GM12801 (cell line): Measurements from ENCODE around the gene OR6B3.

Source experiments
- TF ChIP-seq, protein P1 (sequence below): IDR thresholded peaks from one replicate; pipeline ENCODE4 v1.5.1; 2011; ENCODE audit warnings: control low read depth; ENCODE audit not compliant: insufficient read length; ENCODE audit errors: extremely low read depth

Gene OR6B3

DNA sequence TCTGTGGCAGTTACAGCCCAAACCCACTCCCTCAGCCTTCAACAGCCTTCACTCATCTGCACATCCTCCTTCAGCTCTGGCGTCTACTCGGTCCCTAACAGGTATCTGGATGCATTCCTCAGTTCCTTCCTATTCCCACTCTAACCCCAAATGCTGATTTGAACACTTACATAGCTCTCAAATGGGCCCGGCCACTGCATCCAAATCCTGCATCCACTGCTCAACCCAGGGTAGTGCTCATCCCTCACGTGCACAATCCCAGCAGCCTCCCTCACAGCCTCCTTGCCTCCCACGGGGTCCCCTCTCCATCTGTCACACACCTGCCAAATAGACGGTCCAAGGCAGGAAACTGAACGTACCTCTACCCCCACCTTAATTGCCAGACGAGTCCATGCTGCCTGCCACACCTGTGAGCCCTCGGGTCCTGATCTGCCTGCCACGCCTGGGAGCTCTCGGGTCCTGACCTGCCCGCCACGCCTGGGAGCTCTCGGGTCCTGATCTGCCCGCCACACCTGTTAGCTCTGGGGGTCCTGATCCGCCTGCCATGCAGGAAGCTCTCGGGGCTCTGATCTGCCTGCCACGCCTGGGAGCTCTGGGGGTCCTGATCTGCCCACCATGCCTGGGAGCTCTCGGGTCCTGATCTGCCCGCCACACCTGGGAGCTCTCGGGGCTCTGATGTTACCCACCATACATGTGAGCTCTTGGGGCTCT, 9.9 kb downstream of the OR6B3 start:
- TF ChIP-seq, protein P1, sequence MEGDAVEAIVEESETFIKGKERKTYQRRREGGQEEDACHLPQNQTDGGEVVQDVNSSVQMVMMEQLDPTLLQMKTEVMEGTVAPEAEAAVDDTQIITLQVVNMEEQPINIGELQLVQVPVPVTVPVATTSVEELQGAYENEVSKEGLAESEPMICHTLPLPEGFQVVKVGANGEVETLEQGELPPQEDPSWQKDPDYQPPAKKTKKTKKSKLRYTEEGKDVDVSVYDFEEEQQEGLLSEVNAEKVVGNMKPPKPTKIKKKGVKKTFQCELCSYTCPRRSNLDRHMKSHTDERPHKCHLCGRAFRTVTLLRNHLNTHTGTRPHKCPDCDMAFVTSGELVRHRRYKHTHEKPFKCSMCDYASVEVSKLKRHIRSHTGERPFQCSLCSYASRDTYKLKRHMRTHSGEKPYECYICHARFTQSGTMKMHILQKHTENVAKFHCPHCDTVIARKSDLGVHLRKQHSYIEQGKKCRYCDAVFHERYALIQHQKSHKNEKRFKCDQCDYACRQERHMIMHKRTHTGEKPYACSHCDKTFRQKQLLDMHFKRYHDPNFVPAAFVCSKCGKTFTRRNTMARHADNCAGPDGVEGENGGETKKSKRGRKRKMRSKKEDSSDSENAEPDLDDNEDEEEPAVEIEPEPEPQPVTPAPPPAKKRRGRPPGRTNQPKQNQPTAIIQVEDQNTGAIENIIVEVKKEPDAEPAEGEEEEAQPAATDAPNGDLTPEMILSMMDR, result no peak

DNA sequence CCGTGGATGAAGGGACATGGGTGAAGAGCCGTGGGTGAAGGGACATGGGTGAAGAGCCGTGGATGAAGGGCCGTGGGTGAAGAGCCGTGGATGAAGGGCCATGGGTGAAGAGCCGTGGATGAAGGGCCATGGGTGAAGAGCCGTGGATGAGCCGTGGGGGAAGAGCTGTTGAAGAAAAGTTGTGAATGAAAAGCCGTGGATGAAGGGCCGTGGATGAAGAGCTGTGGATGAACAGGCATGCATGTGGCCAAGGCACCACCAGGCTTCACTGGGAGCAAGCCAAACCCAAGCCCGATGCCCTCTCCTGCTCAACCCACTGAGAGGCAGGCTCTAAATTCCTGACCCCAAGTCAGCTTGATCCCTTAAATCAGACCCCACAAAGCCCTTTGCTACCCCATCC, 10.6 kb downstream of the OR6B3 start:
- TF ChIP-seq, protein P1, result no peak

DNA sequence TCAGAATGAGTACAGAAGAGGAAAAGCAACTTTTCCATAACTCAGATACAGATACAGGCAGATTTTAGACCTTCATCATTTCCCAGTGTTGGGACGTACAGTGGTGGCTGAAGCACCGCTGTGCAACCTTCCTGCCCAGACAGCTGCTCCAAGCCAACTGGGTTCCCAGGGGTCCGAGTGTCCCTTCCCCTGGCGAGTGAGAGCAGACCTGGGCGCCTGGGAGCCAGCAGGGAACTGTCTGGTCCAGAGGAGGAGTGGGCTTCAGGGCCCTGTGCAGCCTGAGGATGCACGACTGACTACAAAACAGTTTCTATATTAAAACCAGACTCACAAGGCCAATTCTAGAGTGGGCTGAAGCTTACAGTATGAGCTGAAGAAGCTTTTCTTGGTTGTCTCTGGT, 12.0 kb downstream of the OR6B3 start:
- TF ChIP-seq, protein P1, result no peak

DNA sequence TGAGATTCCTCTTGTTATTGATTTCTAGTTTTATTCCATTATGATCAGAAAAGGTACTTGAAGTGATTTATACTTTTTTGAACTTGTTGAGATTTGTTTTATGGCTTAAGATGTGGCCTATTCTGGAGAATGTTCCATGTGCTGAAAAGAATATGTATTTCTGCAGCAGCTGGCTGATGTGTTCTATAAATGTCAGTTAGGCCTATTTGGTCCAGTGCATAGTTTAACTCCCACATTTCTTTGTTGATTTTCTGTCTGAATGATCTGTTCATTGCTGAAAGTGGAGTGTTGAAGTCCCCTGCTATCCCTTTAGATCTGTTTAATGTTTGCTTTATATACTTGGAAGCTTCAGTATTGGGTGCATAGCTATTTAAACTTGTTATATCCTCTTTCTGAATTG, 16.0 kb downstream of the OR6B3 start:
- TF ChIP-seq, protein P1, result no peak

DNA sequence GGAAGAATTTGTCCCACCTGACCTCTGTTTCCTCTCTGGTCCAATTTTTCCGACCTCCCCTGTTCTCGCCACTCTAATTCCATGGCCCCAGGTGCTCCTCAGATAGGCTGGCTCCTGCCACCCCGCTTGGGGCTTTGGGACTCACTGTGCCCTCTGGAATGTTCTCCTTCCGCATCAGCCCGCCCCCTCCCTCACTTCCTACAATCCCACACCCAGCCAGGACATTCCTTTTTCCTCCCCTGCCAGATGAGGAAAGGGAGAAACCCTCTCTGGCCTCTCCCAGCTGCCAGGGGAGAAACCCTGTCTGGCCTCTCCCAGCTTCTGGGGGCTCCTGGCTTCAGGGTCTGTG, 20.0 kb downstream of the OR6B3 start:
- TF ChIP-seq, protein P1, result no peak

DNA sequence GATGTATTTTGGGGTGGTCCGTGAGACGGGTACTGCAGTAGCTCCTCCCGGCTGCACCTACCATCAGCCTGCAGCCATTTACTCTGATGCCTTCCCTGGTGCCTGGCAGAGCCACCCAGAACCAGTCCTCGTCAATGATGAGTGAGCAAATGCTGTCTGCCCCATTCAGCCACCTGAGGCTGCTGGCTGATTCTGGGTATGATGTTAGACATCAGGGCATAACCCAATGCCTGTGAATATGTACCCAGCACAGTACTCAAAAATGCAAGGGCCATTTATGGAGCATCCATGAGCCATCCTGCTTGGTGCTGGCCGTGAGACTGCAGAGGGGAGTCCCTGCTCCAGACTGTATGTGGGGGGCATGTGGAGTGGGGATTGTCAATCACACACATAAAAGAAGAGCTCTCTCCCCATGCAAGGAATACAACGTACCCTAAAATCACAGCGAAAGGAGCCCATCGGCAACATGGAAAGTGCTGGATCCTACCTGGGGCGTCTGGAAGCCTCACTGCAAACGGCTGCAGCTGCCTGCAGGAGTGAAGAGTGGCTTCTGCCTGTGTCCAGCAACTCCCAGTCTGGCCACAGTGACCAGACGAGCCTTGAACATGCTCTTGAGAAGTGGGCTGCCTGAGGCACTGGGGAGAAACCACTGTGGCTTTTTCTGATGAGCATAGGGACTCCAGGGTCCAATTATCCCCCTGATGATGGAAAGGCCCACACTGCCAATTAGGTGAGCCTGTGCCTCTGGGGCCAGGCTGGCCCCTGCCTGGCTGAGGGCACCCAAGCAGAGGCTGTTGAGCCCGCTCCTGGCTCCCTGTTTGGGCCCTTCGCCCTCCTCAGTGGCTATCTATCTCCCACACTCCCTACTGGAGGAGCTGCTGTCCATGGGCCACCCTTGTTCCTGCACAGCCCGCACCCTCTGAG, 20.7 kb downstream of the OR6B3 start:
- TF ChIP-seq, protein P1, result no peak

DNA sequence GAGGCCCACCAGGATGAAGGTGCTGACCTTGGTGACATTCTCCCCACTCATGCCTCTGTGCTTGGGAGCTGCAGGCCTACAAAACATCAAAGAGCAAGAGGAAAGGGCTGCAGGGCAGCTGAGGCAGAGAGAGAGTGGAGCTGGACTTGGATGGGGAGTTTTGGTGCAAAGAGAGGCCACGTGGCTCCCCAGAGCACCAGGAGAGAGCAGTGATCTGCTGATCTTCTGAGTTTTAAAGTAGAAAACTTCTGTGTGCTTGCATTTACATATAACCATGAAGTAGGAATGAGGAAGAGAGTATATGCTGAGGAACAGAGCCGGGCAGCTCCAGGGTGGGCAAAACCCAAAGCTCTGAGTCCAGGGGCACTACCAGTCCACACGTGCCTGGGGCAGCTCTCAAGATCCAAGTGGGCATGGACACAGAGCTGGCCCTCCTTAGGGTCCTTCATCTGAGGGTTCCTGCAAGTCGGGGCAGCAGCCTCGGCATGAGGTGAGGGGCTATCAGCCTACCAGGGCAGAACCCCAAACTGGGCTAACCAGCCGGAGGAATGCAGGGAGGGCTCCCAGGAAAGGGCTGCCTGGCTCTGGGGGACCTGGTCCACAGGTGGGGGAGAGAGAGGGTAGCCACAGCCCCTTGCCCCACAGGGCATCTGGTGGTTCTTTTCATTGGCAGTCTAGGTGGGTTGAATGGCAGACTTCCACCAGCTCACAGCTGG, 22.8 kb downstream of the OR6B3 start, which contains the start of gene OR6B2:
Gene OR6B2 (minus strand): TSS at position 51 of the 716 bp plus-strand sequence. CDS start 0 bp downstream, at position 51.
- TF ChIP-seq, protein P1, result no peak
